HG02852 (cell line): Measurements from ENCODE around the gene DVL2.
"Not testable (repeated sequence)": the region's sequence is repeated elsewhere in the genome, so short reads cannot be mapped to it uniquely, and the experiment has no call there.

Source experiments
- ATAC-seq: cut with Tn5 transposase; IDR thresholded peaks from one replicate; pipeline ENCODE4 v1.9.1; 2021; ENCODE audit warnings: mild to moderate bottlenecking, moderate library complexity; ENCODE audit not compliant: unreplicated experiment

The DVL2 gene

DNA sequence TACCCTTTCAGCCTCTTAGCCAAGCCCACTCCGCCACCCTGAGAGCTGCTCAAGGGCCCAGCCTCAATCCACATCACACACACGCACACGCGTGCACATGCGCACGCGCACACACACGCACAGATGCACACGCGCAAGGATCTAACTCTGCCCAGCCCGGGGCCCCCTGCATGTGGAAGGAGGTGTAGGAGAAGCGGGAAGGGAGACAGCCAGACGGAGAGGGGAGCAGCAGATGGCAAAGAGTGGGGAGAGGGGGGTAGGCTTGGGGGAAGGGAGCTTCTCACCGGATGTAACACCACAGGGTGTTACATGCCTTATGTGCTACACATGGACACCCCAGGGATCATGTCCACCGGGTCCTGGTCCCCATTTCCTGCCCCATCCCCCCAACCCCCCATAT, 30.0 kb downstream of the DVL2 start:
- ATAC-seq: no peak

DNA sequence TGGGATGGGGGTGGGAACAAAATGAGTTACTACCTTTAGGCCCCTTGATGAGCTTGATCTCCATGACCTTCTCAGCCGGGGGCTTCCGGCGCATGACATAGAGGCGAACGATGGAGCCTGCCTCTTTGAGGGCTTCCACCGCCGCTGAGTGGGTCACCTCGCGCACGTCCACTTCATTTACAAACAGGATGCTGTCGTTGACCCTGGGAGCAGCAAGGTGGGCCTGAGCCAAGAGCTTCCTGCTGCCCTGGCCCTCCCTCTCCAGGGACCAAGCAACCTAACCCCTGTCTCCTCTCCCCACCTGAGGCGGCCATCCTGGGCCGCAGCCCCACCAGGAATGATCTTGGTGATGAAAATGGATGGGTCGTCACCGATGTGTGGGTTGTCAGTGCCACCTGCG, 30.9 kb downstream of the DVL2 start:
- ATAC-seq: no peak

- no peak for ATAC-seq
Measured at GRCh38 chr17:7196651-7197401, 37.5 kb downstream of the DVL2 start.

DNA sequence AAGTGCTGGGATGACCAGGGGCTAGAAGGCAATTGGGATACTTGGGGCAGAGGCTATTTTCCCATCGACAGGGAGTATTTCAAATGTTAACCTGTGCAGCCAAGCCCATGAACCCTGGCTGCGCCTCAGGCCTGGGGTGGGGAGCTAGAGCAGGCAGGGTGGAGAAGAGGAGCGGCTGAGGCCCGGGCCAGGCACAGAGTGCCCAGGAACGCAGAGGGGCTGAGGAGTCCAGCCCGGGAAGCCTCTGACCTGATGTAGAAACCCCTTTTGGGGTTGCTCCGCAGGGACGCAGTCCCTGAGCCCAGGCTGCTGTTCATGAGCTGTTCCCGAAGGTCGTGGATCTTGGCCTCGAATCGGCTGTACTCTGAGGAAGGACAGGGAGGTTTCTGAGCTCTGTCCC, 38.3 kb downstream of the DVL2 start:
- no peak for ATAC-seq

- no peak for ATAC-seq
Measured at GRCh38 chr17:7192271-7192937, 41.9 kb downstream of the DVL2 start.

GRCh38 chr17:7191571-7192270, 42.6 kb downstream of the DVL2 start:
- no peak for ATAC-seq

GRCh38 chr17:7191069-7191468, 43.2 kb downstream of the DVL2 start:
- ATAC-seq: no peak

- ATAC-seq: no peak
Measured at GRCh38 chr17:7190276-7190917, 43.9 kb downstream of the DVL2 start.

- no peak for ATAC-seq
Measured at GRCh38 chr17:7186241-7186640, 48.1 kb downstream of the DVL2 start.

DNA sequence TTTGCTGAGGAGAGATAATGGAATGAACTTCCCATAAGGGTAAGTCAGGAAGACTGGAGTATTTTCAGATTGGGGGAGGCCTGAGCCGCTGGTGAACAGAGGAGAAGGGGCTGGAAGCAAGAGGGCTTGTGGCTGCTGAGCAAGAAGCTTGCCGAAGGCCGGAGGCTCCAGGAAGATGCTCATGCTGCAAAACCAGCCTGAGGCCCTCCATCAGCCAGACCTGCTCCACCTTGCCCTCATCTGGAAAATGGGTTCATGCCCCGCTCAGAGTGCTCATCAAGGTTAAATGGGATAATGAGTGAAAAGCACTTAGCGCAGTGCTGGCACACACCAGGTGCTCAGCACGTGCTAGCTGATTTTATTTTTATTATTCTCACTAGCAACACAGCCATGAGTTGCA, 49.7 kb downstream of the DVL2 start:
- ATAC-seq: no peak

DNA sequence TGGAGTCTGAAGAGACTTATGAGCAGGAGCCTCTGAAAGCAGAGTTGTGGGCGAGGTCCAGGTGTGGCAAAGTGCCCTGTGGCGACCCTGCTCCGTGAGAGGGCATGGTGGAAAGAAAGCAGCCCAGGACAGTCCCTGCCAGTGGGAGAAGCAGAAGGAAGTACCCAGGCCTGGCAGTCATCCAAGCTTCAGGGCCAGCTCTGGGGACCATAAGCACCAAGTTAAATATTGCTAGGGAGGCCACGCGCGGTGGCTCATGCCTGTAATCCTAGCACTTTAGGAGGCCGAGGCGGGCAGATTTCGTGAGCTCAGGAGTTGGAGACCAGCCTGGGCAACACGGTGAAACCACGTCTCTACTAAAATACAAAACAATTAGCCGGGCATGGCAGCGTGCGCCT, 50.2 kb downstream of the DVL2 start:
- ATAC-seq: no peak

DNA sequence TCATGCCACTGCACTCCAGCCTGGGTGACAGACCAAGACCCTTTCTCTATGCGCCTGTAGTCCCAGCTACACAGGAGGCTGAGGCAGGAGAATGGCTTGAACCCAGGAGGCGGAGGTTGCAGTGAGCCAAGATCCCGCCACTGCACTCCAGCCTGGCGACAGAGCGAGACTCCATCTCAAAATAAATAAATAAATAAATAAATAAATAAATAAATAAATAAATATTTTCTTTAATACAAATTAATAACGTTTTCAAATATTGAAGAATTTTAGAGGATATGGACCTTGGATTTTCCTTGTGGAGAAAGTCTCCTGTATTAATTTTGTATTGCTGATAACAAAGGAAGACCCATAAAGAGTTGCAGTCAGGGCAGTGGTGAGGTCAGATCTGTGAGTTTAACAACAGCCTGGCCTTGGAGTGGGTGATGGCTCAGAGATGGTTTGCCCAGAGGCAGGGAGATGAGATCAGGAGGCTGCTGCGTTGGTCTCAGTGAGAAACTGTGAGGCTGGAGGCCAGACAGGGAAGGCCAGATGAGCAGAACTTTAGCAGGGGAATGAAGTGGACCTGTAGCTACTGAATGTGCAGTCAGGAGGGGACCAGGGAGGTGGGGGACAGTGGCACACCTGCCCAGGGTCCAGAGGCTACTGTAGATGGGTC, 50.8 kb downstream of the DVL2 start:
- no peak for ATAC-seq

DNA sequence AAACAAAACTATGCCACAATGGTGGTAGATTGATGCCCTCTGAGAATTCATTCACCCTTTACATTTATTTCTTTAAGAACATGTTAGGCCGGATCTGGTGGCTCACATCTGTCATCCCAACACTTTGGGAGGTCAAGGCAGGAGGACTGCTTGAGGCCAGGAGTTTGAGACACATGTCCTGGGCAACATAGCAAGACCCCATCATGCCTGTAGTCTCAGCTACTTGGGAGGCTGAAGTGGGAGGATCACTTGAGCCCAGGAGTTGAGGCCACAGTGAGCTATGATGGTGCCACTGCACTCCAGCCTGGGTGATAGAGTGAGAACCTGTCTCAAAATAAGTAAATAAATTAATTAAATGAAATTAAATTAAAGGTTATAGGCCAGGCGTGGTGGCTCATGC, 52.2 kb downstream of the DVL2 start:
- ATAC-seq: not testable (repeated sequence)

- ATAC-seq: no peak
Measured at GRCh38 chr17:7179317-7180254, 54.7 kb downstream of the DVL2 start, which contains the start of gene ASGR1. ASGR1 (minus strand) TSS chr17:7179370; CDS start chr17:7178563, 807 bp downstream.

DNA sequence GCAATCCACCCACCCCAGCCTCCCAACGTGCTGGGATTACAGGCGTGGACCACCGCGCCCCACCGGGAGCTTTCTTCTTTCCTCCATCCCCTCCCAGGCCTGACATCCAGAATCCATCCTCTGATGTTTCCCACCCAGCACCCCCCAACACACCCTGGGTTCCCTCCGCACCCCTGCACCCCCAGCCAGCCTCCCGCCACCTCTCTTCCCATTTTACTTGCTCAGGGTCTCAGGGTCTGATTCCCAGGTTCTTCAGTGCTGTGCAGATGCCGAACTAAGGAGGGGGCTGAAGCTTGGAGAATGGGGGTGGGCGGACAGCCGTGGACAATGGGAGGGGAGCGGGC, 55.4 kb downstream of the DVL2 start:
- no peak for ATAC-seq

GRCh38 chr17:7177954-7178477, 56.3 kb downstream of the DVL2 start:
- no peak for ATAC-seq

GRCh38 chr17:7177191-7177953, 56.9 kb downstream of the DVL2 start:
- no peak for ATAC-seq

DNA sequence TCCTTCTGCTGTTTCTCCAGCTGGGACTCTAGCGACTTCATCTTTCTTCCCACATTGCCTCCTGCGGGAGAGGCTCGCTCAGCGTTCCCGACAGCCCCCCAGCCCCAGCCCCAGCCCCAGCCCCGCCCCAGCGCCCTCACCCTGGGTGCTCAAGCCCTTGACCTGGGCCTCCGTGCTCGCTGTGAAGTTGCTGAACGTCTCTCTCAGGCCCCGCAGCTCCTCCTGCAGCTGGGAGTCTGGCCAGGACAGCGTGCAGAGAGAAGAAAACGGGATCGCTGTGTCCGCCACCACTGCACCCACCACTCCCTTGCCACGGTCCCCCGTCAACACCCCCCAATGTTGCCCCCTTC, 57.5 kb downstream of the DVL2 start:
- no peak for ATAC-seq
